Jurkat, Clone E6-1 (cell line): Measurements from ENCODE around the gene CENPVL2. TPM values are rescaled to one million over a fixed set of nuclear protein-coding genes. Genes with fewer than 3 reads are reported as not detected.
A peak's percentile ranks its signal among the peaks of the same experiment; 100 is the strongest.
"Not testable (repeated sequence)": the region's sequence is repeated elsewhere in the genome, so short reads cannot be mapped to it uniquely, and the experiment has no call there.

Experiments used
- DNase-seq: peaks from one replicate; pipeline ENCODE4 v3.0.0-alpha.2; 2011; ENCODE audit warnings: low read depth, low spot score
- H3K4me3 ChIP-seq: 2 replicates; pipeline ENCODE4 v1.5.1; 2011; ENCODE audit warnings: mild to moderate bottlenecking, low read length, control low read depth, moderate library complexity
- polyA plus RNA-seq: library from polyadenylated mRNA; unstranded; fragments of >200 nt; gene quantifications from one replicate; pipeline ENCODE4 v1.2.1, GENCODE V29; 2012; ENCODE audit warnings: missing spikeins; ENCODE audit not compliant: insufficient read length, insufficient read depth

CENPVL2 gene
- polyA plus RNA-seq = not detected

DNA sequence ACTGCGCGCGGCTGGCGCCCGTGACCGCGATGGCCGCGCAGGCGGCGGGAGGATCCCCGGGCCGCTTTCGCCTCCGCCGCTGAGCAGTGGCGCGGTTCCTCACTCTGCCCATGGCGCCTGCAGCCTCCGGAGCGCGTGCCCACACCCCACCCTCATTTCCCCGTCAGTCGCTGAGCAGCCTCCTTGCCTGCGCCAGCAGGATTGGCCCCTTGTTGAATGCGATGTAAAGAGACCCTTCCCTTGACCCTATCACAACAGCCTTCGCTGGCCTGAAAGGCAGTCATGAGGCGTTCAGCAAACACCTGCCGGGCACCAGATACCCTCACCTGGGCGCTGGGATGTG is at the start of gene CENPVL2:
TSS of gene CENPVL2 (minus strand) at position 112 of the 343 bp plus-strand sequence. CDS start at position 112, 0 bp downstream.
- not testable (repeated sequence) for H3K4me3 ChIP-seq

DNA sequence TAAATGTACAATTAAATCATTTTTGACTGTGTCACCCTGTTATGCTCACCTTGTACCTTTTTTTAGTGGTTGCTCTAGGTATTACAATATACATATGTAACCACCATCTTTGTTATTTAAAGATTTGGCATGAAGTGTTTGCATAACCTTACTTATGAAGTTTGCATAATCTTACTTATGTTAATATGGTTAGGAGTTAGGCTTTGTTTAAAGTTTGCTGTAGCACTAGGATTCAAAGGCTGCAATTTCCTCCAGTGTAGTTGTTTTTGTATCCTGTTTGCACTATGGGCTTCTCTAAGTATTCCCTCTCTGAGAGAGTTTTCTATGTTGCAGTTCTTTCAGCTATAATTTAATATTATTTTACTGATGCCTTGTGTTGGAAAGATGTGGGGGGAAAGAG is 45.6 kb upstream of the CENPVL2 start:
- no peak overlapping the region for H3K4me3 ChIP-seq
- no peak for DNase-seq

More for the DNA sequence above, at the start of gene CENPVL2:
- not testable (repeated sequence) for DNase-seq

DNA sequence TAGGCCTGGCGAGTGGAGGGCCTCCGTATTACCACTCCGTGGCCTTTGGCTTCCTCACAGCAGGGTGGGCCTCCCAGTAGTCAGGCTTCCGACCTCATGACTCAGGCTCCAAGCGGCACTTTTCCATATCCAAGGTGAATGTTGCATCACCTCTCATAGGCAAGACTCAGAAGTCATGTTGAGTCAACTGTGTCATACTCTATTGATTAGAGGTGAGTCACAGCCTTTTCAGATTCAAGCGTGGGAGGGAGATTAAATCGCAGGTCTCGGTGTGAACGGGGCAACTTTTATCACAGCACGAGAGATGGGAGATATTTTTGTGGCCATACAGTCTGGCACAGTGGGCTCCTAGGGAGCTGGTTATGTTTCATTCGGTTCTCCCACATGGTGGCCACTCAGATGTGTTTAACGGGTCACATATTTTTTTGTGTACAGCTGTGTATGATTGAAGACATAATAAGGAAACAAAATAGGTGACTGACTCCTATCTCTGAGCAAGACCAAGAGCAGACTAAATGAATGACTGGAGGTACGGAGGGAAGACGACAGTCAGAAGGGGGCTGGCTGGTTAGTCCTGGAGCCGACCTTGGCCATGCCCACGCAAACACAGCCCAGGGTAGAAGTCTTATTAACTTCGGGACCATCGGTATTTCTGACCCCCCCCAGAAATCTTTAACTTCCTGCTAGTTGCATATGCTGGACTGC is 30.5 kb upstream of the CENPVL2 start:
- not testable (repeated sequence) for DNase-seq, H3K4me3 ChIP-seq

DNA sequence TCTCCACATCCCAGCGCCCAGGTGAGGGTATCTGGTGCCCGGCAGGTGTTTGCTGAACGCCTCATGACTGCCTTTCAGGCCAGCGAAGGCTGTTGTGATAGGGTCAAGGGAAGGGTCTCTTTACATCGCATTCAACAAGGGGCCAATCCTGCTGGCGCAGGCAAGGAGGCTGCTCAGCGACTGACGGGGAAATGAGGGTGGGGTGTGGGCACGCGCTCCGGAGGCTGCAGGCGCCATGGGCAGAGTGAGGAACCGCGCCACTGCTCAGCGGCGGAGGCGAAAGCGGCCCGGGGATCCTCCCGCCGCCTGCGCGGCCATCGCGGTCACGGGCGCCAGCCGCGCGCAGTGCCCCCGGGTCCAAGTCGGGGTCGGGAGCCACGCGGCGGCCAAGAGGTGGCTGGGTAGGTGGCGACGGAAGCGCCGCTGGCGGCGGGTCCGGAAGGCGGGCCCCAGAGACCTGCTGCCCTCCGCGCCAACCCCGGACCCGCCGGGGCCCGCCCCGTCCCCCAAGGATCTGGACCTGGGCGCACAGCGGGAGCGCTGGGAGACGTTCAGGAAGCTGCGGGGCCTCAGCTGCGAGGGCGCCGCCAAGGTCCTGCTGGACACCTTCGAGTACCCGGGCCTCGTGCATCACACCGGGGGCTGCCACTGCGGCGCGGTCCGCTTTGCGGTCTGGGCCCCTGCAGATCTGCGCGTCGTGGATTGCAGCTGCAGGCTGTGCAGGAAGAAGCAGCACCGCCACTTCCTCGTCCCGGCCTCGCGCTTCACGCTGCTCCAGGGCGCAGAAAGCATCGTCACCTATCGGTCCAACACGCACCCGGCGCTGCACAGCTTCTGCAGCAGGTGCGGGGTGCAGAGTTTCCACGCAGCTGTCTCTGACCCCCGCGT is 27.9 kb upstream of the CENPVL2 start, which contains the start of gene CENPVL1:
TSS of gene CENPVL1 (plus strand) at position 236 of the 888 bp plus-strand sequence. CDS start at position 236, 0 bp downstream.
- not testable (repeated sequence) for DNase-seq, H3K4me3 ChIP-seq

DNA sequence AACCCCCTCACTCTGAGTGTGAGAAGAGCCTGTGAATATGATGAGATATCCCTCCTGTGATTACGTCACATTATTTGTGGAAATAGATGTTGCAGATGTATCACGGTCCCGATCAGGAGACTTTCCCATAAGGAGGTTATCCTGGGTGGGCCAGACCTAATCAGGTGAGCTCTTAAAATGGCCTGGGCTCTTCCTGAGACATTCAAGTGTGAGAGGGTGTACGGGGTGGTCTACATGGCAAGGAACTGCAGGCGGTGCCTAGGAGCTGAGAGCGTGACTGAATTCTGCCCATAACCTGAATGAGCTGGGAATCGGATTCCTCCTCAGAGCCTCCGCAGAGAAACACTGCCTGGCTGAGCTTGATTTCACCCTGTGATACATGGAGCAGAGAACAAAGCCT is 14.8 kb upstream of the CENPVL2 start:
- DNase-seq = no peak

DNA sequence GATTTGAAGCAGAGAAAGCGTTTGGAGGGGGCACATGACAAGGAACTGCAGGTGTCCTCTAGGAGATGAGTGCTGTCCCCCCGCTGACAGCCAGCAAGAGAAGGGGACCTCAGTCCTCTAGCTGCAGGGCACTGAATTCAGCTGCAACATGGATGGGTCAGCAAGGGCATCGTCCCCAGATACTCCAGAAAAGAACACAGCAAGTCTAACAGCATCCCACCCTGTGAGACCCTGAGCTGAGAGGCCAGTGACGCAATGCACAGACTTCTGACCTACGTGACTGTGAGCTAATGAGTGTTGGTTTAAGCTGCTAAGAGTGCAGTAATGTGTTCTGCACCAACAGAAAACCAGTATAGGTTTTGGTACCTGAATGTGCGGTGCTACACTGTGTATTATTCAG is 11.6 kb upstream of the CENPVL2 start:
- no peak overlapping the region for H3K4me3 ChIP-seq
- no peak for DNase-seq

More for the DNA sequence above, 14.8 kb upstream of the CENPVL2 start:
- no peak overlapping the region for H3K4me3 ChIP-seq

DNA sequence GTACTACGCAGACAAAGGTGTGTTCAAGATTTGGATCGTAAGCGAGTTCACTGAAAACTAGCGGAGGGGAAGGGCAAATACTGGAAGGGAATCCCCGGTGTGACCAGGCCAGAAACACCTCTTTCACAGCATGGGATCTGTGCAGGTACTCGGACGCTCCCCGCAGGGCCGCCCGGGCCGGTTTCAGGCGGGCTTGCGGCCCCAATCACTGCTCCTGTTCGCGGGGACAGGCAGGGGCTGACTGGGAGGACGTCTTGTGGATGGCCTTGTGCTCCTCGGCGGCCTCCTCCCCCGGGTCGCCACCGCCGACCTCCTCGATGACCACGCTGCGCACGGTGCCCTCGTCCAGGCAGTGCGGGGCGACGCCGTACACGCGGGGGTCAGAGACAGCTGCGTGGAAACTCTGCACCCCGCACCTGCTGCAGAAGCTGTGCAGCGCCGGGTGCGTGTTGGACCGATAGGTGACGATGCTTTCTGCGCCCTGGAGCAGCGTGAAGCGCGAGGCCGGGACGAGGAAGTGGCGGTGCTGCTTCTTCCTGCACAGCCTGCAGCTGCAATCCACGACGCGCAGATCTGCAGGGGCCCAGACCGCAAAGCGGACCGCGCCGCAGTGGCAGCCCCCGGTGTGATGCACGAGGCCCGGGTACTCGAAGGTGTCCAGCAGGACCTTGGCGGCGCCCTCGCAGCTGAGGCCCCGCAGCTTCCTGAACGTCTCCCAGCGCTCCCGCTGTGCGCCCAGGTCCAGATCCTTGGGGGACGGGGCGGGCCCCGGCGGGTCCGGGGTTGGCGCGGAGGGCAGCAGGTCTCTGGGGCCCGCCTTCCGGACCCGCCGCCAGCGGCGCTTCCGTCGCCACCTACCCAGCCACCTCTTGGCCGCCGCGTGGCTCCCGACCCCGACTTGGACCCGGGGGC is 567 bp downstream of the CENPVL2 start:
- H3K4me3 ChIP-seq, DNase-seq: not testable (repeated sequence)

DNA sequence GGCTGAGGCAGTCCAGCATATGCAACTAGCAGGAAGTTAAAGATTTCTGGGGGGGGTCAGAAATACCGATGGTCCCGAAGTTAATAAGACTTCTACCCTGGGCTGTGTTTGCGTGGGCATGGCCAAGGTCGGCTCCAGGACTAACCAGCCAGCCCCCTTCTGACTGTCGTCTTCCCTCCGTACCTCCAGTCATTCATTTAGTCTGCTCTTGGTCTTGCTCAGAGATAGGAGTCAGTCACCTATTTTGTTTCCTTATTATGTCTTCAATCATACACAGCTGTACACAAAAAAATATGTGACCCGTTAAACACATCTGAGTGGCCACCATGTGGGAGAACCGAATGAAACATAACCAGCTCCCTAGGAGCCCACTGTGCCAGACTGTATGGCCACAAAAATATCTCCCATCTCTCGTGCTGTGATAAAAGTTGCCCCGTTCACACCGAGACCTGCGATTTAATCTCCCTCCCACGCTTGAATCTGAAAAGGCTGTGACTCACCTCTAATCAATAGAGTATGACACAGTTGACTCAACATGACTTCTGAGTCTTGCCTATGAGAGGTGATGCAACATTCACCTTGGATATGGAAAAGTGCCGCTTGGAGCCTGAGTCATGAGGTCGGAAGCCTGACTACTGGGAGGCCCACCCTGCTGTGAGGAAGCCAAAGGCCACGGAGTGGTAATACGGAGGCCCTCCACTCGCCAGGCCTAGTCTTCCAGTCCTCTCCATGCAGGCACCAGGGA is 2.8 kb downstream of the CENPVL2 start:
- H3K4me3 ChIP-seq, DNase-seq: not testable (repeated sequence)

DNA sequence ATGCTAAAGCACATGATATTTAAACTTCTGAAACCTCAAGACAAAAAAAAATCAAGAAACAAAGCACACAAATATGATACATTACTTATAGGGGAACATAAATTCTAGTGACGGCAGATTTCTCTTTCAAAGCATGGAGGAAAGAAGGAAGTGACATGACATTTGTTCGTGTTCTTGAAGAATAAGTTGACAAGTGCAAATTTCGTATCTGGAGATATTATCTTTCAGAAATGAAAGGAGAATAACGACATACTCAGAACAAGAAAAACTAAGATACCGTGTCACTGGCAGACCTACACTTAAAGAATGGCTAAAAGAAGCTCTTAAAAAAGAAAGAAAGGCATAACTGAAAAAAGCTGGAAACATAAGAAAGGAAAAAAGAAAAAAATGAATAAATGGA is 16.6 kb downstream of the CENPVL2 start:
- no peak for DNase-seq
- H3K4me3 ChIP-seq = no peak overlapping the region

DNA sequence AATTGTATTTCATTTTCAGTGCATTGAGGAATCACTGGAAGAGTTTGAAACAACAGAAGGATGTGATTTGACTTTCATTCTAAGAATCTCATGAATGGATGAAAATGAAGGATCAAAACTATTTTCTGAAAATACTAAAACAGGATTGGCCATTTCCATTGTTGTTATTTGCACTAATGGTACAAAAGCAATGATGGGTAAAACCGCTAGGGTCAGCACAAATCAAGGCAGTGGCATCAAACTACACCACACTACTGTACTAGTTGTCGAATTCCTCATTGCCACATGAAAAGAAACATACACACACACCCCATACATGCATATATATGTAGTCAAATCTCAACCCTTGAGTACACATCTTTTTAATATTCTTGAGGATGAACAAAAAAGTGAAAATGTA is 39.3 kb downstream of the CENPVL2 start:
- no peak overlapping the region for H3K4me3 ChIP-seq
- DNase-seq = no peak

DNA sequence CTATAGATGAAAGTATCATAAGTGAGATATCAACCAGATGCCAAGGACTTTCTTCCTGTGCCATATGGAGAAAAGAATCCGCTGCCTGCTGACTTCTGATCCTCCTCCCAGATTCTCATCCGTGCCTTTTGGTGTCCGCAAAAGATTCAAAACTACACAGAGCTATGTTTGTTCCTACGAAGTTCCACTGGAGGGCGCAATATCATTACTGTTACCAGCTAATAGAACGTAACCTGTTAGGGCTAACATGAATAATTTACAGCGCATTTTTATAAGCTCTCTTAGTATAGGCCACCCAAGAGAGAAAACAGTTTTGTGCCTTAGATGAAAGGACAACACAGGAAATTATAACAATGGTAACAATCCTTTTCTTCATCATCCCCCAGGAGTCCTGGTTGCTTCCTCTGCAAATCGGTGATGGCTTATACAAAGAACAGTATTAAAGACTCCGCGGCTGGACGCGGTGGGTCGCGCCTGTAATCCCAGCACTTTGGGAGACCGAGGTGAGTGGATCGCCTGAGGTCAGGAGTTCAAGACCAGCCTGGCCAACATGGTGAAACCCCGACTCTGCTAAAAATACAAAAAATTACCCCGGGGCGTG is 41.1 kb downstream of the CENPVL2 start:
- H3K4me3 ChIP-seq = no peak overlapping the region
- DNase-seq = peak; percentile 31

DNA sequence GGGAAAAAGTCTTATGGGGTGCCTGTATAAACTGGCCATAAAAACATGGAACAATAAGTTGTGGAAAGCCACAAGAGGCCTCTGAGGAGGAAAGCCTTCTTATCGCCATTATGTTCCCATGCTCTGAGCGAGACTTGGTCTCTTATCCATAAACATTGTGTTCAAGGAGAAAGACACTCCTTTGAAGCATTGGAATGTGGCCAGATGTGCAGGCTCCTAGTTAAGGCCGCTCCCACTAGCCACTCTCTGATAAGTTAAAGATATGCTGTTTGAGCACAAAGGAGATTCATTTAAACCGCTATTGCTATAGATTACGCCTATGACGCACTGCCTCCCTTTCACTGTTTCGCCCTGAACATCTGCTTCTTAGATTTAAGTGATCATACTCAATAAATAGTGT is 46.1 kb downstream of the CENPVL2 start:
- H3K4me3 ChIP-seq = not testable (repeated sequence)

More for the DNA sequence above, 46.1 kb downstream of the CENPVL2 start:
- DNase-seq = not testable (repeated sequence)
